GM13976 (cell line): ENCODE results near the gene CDH26.

Source experiments
- DNase-seq: peaks from one replicate; pipeline ENCODE4 v3.0.0; 2012; ENCODE audit warnings: low spot score
- CTCF ChIP-seq: IDR thresholded peaks from 2 replicates; pipeline ENCODE4 v1.5.1; 2012; ENCODE audit warnings: borderline replicate concordance, mild to moderate bottlenecking; ENCODE audit not compliant: insufficient read depth; ENCODE audit errors: extremely low read depth, missing control alignments, control extremely low read depth
- in situ Hi-C: fragments of 300-500 bp; cut with MboI; formaldehyde crosslinking; loops from one replicate; pipeline ENCODE4 v1.12.0; 2022; ENCODE audit warnings: low sequenced_read_pairs, mixed read lengths, inconsistent platforms; ENCODE audit not compliant: unreplicated experiment

CDH26 gene

GRCh38 chr20:60063739-60064380 is 105.6 kb downstream of the CDH26 start:
- TF ChIP-seq CTCF = no peak
- in situ Hi-C loops = no loop called here
- DNase-seq = no peak
